NCI-H2107 treated with DMSO at 0.1 percent for 48 hours (cell line): ENCODE data around the gene ARSD.
"Not testable (repeated sequence)": the region's sequence is repeated elsewhere in the genome, so short reads cannot be mapped to it uniquely, and the experiment has no call there.

Experiments
- DNase-seq: peaks from one replicate; lab custom pipeline; 2025; ENCODE audit not compliant: unreplicated experiment; lab: John Stamatoyannopoulos, UW

The ARSD gene

DNA sequence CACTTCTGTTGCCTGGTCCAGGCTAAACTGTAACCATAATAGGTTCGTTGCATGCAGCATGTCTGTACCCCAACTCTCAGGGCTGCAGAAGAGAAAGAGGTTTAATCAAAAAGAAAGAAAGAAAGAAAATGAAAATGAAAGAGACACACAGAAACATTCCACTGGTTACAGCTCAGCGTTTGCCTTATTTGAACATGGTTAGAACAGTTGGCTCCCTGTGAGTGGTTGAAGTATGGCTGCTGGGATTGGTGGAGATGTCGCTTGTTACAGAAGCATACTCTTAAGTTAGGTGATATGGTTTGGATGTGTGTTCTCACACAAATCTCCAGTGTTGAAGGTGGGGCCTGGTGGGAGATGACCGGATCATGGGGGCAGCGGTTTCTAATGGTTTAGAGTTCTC lies 36.3 kb downstream of the ARSD start:
- no peak for DNase-seq

DNA sequence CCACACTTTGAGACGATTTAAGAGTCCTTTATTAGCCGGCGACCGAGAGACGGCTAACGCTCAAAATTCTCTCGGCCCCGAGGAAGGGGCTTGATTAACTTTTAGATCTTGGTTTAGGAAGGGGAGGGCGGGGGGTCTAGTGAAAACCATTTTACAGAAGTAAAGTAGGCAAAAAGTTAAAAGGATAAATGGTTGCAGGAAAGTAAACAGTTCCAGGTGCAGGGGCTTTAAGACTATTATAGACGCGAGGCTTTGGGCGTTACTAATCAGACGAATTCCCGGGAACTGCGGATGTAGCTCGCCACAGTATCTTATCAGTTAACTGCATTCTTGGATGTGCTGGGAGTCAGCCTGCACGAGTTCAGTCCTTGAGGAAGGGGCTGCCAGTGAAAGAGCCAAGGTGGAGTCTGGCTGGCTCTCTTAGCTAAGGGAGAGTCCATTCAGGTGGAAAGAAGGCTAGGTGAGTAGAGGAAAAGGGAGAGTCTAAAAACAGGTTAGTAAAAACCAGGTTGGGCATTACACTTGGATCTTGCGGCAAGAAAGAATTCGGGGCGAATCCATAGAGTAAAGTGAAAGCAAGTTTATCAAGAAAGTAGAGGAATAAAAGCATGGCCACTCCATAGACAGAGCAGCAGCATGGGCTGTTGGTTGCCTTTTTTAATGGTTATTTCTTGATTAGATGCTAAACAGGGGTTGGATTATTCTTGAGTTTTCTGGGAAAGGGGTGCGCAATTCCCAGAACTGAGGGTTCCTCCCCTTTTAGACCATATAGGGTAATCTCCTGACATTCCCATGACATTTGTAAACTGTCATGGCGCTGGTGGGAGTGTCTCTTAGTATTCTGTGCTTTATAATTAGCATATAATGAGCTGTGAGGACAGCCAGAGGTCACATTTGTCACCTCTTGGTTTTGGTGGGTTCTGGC lies 38.3 kb downstream of the ARSD start:
- DNase-seq: not testable (repeated sequence)

DNA sequence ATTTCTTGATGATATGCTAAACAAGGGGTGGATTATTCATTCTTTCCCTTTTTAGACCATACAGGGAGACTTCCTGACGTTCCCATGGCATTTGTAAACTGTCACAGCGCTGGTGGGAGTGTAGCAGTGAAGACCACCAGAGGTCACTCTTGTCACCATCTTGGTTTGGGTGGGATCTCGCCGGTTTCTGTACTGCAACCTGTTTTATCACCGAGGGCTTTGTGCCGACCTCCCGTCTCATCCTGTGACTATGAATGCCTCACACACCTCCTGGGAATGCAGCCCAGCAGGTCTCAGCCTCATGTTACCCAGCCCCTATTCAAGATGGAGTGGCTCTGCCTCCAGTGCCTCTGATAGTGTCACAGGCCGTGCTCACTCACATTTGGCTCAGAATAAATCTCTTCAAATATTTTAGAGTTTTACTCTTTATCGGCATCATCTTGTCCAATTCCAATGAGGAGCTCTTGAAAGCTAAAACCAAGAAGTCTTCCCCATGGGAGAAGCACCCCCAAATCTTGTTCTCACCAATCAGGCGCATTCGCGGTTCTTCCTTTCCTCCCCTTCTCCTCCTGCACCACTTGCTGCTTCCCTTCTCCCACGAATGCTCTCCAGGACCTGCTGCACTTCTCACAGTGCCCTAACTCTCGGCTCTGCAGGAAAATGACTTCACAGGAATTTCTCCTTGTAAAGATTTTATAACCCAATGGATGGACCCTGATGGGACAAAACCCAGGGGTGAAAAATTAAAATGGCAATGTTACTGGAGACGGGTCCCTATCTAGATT lies 39.2 kb downstream of the ARSD start:
- not testable (repeated sequence) for DNase-seq

DNA sequence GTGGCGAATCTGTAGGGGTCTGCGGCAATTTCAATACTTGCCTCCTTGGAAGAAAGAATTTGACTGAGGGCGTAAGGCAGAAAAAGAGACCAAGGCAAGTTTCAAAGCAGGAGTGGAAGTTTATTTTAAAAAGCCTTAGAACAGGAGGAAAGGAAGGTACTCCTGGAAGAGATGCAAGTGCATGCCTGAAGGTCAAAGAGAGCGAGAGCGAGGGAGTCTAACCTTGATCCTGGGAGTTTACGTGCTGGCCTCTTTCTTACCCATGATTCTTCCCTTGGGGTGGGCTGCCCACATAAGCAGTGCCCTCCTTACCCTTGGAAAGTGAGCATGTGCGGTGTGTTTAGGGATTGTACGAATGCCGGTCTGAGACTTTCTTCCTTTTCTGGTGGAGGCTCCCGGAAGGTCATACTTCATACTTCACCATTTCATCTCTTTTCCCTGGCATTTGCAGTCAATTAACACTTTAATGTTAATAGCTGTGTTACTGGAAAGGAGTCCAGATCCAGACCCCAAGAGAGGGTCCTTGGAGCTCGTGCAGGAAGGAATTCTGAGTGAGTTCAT lies 40.0 kb downstream of the ARSD start:
- no peak for DNase-seq

DNA sequence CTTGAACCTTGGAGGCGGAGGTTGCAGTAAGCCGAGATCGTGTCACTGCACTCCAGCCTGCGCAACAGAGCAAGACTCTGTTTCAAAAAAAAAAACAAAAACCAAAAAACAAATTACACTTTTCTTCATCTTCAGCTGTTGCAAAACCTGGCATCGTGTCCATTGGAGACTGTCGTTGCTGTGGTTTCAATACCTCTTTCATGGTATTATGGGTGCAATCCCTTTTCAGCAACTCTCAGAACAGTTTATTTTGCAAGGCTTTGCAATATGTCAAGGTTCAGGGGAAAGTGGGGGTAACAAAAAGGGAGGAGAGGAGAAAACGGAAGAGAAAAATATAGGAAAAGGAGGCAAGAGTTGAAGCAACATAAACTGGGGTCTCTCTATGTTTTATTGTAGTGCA lies 40.8 kb downstream of the ARSD start:
- DNase-seq: no peak

DNA sequence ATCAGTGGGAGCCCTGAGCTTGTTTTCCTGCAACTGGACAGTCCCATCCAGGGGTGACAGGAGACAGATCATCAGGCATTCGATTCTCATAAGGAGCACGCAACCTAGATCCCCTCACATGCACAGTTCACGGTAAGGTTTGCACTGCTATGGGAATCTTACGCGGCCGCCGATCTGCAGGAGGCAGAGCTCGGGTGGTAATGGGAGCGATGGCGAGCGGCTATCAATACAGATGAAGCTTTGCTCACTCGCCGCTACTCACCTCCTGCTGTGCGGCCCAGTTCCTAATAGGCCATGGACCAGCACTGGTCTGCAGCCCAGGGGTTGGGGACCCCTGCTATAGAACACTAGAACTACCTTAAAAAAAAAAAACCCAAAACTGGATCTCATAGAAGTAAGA lies 45.4 kb downstream of the ARSD start:
- DNase-seq: no peak

DNA sequence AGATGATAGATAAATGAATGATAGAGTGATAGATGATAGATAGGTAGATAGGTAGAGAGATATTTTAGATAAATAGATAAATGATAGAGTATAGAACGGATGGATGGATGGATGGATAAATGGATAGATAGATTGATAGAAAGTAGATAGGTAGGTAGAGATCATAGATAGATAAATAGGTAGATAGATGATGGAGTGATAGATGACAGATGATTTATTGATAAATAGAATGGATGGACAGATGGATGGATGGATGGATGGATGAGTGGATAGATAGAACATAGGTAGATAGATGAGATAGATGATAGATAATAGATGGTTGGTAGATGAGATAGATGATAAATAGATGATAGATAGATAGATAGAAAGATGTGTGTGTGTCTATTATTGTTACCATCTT lies 49.5 kb downstream of the ARSD start:
- DNase-seq: no peak

DNA sequence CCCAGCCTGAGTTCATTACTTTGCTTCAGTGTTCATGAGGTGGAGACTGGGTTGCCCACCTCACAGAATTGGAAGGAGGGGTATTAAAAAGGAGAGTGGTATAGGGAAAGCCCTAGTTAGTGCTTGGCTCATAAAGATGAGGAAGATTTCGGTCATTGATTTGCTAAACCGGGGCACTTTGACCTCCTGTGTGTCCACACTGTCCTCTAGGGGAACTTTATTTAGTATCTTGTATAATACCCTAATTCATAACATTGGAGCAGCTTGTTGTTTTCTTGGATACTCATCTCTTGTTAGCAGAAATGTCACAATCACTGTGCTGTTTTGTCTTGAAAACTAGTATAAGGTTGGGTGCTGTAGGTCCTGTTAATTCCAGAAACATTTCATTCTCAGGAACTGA lies 50.6 kb downstream of the ARSD start:
- DNase-seq: no peak

DNA sequence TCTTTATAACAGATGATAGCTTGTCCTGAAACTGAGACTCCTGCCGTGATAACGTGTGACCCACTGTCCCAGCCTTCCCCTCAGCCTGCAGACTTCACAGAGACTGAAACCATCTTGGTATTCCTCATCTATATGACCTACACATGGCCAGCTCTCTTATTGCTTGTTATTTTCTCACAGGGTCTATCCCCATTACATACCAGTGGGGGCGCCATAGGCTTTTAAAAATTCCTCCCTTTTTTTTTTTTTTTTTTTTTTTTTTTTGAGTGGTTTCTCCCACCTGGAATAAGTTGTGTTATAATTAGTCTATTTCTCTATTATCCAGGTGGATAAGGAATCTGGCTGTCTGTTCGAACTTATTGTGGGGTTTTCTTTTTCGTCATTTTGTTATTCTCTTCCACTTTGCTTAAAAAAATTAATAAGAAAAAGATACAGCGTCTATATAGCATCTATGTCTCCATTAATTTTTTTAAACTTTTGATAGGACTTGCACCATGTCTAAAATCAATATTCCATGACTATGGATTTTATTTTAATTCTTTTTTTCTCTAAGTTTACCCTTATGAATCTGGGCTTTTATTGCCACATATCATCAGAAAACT lies 53.2 kb downstream of the ARSD start:
- no peak for DNase-seq

DNA sequence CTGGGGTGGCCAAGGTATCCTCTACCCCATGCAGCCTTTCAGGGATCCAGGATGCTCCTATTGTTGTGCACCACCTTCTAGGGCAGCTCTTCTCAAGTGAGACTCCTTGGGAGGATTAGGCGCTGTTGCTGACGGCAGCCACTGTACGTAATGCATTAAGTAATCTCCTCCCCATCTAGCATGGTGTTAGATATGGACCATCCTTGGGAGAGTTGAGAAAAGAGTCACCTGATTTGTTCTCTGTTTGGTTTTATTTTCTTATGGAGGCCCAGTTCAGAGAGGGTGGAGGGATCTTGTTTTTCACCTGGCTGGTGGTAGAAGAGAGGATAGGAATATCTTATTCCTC lies 54.0 kb downstream of the ARSD start:
- DNase-seq: no peak

DNA sequence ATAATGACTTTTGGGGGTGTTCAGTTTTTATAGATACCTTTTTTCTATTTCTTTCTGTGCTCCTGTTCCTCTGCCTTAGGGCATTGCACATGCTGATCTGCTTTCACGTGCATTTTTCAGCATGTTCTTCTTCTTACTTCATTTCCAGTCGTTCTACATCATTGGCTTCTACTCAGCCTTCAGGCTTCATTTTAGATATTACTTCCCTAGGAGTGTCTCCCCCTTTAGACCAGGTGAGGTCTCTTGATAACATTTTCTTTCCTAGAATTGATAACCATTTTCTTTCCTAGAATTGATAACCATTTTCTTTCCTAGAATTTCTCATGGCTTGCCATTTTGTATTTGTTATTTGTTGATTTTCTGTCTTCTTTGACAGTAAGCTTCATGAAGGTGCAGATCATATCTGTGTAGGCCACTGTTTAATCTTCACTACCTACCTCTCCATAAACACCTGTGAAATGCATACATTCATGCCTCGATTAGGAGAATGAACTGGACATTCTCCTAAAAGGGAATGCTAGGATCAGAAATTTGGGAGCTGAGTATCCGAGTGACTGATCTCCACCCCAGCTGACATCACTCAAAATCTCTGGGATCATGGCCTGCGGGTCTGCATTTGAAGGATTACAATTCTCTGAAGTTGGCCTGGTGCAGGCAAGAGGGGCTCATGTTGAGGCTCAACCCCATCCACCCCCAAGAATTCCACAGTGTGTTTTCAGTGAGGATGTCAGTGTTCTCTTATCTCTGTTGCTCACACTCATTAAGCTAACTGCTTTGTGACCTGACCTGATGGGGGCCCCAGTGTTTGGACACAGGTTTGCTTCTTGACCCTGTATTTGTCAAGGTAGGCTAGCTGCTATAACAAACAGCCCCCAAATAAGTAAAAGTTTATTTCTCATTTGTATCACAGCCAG lies 54.7 kb downstream of the ARSD start:
- no peak for DNase-seq

DNA sequence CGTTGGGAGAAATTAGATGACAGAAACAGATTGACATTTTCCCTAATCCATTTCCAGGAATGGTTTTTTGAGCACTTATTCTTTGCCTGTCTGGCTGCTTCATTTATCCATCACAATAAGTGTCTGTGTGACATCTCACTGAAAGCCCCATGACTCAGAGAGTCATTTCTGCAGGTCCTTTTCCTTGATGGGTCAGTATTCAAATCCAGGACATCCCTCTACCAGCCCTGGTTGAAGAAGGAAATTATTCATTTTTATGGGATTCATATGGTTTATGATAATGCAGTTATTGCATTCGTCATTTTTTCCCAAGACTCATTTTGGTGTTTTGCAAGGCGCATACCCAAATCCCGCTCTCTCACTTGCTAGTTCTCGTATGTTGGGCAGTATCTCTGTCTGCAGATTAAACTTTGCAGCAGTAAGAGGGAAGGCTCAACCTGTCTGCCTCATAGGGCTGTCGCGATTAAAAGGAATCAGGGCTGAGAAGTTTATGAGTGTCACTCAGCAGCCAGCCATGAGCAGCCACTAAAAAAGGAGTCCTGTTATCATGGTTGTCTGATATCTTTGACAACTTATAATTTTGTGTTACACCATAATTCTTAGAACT lies 56.4 kb downstream of the ARSD start:
- DNase-seq: no peak

DNA sequence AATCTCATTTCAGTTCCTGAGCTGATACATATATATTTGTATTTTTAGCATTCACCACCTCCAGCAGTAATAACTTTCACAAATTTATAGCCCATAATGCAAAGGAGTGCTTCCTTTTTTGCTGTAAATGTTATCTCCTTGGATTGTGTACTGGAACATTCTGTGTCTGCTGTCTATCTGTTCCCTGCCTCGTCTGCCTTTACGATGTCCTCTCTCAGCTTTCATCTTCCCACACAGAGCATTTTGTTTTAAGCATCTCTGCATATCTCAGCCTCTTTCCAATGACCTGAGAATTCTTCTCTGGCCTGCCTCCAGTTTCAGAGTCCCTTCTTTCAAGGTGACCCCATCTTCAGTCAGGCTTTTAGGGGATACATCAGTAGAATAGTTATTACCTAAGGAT lies 57.3 kb downstream of the ARSD start:
- DNase-seq: no peak

DNA sequence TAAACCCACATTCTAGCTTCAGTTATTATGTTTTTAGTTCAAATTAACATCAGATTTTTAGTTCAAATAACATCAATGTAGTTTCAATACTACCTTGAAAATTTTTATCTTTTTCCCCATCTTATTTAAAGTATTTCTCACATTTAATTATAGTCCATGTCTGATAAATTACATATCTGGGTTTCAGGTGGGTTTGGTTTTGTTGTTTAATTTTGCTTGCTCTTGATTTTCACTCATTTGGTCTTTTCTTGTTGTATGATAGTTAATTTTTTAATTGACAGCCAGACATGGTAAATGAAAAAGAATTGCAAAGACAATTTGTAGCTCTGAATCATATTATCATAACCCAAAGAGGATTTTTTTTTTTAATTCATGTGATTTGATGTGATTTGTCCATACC lies 58.5 kb downstream of the ARSD start:
- DNase-seq: no peak

DNA sequence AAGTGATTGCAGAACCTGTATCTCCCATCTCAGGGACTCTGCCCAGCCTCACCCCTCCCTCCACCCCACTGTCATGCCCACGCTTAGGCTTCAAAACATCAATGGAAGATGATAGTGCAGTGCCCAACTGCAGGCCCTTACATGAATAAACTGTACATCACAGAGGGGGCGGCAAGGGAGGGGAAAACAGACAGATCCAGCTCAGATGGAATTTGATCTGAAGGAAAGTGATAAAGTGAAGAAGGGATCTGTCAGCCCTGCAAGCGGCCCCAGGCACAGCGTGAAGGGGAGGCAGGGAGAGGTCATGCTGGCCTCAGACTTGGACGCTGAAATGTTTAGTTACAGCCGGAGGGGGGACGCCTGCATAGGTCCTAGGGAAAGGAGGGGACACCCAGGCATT lies 61.9 kb downstream of the ARSD start:
- no peak for DNase-seq

DNA sequence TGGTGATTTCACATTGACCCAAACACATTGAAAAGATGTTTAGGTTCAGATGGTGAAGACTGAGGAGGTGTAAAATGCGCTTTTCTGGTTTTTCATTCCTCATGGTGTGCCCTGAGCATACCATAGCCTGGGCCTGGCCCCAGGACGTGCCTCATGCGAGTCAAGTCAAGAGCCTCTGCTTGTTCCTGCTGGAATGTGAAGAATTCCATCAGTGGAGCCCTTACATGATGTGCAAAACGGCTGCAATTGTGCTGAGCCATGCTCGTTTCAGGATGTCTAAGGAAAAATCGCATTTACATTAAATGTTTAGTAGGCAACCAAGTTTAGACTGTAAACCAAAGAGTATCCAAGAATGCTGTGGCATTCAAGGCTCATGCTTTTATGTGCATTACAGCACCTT lies 65.5 kb downstream of the ARSD start:
- no peak for DNase-seq

DNA sequence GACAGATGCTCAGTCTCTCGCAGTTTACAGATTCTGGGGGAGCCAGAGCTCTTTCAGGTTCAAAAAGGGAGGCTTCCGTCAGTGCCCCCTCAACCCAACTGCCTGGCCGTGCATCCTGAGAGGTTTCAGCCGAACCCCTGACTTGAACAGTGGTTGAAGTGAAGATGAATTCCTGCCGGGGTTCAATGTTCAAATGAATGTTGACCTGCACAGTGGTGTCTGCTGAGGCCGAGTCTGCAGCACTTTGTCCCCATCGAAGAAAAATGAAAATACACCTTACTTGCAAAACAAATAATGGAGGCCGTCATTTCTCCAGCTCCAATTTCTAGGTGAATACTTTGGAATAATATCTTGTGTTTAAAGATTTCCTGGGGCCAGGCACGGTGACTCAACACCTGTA lies 66.7 kb downstream of the ARSD start:
- DNase-seq: no peak

DNA sequence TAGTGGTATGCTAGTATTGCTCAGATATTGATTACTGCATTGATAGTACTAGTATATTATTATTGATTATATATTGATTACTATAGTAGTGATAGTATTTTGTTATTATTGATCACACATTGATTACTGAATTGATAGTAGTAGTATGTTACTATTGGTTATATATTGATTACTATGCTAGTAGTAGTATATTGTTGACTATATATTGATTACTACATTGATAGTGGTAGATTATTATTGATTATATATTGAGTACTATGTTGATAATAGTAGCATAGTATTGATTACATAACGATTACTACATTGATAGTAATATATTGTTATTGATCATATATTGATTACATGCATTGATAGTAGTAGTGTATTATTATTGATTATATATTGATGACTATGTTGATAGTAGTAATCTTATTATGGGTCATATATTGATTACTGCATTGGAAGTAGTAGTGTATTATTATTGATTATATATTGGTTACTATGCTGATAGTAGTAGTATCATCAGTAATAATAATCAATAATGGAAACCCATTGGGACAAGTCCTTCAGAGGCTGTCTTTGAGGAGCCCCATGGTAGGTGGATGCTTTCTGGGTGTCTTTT lies 69.8 kb downstream of the ARSD start:
- DNase-seq: no peak

DNA sequence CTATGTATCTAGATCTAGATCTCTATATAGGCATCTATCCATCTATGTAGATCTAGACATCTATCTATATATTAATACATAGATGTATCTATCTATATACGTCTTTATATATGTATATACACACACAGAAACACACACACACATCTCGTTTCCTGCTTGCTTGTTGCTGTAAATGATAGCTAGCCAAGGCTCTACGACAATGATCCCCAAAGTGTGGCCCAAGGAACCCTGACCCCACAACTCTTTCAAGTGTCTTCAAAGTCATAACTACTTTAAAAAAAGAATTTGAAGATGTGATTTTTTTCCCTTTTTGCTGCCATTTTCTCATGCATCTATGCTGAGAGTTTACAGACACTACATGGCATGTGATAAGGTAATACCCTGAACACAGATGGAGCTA lies 71.6 kb downstream of the ARSD start:
- DNase-seq: no peak

DNA sequence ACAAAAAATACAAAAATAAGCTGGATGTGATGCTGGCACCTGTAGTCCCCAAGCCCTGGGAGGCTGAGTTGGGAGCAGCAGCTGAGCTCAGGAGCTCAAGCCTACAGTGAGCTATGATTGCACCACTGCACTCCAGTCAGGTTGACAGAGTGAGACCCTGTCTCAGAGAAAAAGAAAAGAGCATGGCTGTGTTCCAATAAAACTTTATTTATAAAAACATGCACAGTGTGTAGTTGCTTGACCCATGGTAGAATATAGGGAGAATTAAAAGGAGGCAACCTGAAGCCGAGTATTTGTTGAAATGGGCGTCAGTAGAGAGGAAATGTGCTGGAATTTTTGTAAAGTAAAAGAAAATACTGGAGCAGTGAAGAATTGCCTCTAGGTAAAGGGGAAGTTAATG lies 73.4 kb downstream of the ARSD start:
- DNase-seq: no peak
